HL-60 (cell line): ENCODE results near the gene ATG12.

Source experiments
- DNase-seq, 2 experiments: peaks; one replicate each; pipeline ENCODE4 v3.0.0-alpha.2; 2010 to 2020; ENCODE audit warnings: low read depth in 1 of 2, low spot score in 1 of 2
- H3K27ac ChIP-seq: fragments of 250-450 bp; sonication (Bioruptor Pico); replicated peaks from 2 replicates; pipeline ENCODE4 v1.5.1; 2020; ENCODE audit warnings: mild to moderate bottlenecking, moderate library complexity
- H3K27me3 ChIP-seq: fragments of 250-450 bp; sonication (Bioruptor Pico); 2 replicates; pipeline ENCODE4 v1.5.1; 2021; ENCODE audit warnings: mild to moderate bottlenecking, moderate library complexity; ENCODE audit not compliant: insufficient read depth, poor library complexity, severe bottlenecking
- H3K4me3 ChIP-seq: replicated peaks from 2 replicates; pipeline ENCODE4 v1.5.1; 2011; ENCODE audit warnings: mild to moderate bottlenecking, control low read depth, low read length; ENCODE audit not compliant: insufficient read depth
- GABPA ChIP-seq: IDR thresholded peaks from 2 replicates; pipeline ENCODE4 v1.6.1; 2012; ENCODE audit warnings: low read depth
- POLR2AphosphoS5 ChIP-seq: IDR thresholded peaks from 2 replicates; pipeline ENCODE4 v1.6.1; 2012; ENCODE audit warnings: low read depth
- SPI1 ChIP-seq: IDR thresholded peaks from 2 replicates; pipeline ENCODE4 v1.6.1; 2012; ENCODE audit warnings: low read depth, mild to moderate bottlenecking, borderline replicate concordance
- TF ChIP-seq, protein P1 (sequence below): IDR thresholded peaks from one replicate; pipeline ENCODE4 v1.5.1; 2011; ENCODE audit warnings: low read length, control low read depth, inconsistent platforms; ENCODE audit not compliant: insufficient read depth
- TF ChIP-seq, protein P2 (sequence below): IDR thresholded peaks from 2 replicates; pipeline ENCODE4 v1.6.1; 2012; ENCODE audit warnings: low read depth; ENCODE audit not compliant: insufficient replicate concordance

ATG12 gene

DNA sequence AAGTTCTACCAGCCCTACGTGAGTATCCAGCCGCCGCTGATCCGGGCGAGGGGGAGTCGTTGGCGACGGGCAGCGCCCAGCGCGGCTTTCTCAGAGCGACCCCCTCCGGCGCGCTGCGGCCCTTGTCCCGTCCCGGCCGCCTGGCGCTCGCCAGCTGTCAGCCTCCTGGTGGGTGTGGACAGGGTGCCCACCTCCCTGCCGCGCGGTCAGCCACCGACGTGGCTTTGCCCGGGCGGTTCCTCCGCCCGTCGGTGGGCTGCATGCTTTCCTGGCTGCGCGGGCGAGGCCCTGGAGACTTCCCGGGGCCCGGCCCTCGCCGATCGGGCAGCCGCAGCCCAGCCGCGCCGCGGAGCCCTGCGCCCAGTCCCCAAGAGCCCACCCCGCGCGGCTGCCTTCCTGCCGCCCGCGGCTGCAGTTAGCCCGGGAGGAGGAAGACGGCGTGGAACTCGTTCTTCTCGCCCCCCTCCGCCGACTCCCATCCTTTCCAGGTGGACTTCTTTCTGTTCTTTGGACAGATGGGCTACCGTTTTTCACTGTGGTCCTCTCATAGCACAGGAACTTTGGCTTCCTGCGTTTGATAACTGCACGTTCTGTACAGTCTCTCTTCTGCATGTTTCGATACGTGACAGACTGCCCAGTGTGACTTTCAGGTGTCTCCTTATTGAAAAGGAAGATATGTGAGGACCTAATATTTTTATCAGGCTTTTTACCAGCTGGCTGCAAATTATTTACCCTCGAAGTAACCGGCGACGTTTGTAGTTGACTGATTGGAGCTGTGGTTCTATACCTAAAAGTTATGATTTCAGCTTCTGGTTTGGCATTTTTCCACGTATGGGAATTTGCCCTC is 947 bp upstream of the ATG12 start:
- peak overlapping the region; percentile 71 for H3K4me3 ChIP-seq
- H3K27ac ChIP-seq, result peak overlapping the region; percentile 98
- DNase-seq, result peak in 1 of 2 experiments; percentile 13
- TF ChIP-seq, protein P1, sequence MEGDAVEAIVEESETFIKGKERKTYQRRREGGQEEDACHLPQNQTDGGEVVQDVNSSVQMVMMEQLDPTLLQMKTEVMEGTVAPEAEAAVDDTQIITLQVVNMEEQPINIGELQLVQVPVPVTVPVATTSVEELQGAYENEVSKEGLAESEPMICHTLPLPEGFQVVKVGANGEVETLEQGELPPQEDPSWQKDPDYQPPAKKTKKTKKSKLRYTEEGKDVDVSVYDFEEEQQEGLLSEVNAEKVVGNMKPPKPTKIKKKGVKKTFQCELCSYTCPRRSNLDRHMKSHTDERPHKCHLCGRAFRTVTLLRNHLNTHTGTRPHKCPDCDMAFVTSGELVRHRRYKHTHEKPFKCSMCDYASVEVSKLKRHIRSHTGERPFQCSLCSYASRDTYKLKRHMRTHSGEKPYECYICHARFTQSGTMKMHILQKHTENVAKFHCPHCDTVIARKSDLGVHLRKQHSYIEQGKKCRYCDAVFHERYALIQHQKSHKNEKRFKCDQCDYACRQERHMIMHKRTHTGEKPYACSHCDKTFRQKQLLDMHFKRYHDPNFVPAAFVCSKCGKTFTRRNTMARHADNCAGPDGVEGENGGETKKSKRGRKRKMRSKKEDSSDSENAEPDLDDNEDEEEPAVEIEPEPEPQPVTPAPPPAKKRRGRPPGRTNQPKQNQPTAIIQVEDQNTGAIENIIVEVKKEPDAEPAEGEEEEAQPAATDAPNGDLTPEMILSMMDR, result no peak
- no peak for TF ChIP-seq POLR2AphosphoS5
- TF ChIP-seq, protein P2, sequence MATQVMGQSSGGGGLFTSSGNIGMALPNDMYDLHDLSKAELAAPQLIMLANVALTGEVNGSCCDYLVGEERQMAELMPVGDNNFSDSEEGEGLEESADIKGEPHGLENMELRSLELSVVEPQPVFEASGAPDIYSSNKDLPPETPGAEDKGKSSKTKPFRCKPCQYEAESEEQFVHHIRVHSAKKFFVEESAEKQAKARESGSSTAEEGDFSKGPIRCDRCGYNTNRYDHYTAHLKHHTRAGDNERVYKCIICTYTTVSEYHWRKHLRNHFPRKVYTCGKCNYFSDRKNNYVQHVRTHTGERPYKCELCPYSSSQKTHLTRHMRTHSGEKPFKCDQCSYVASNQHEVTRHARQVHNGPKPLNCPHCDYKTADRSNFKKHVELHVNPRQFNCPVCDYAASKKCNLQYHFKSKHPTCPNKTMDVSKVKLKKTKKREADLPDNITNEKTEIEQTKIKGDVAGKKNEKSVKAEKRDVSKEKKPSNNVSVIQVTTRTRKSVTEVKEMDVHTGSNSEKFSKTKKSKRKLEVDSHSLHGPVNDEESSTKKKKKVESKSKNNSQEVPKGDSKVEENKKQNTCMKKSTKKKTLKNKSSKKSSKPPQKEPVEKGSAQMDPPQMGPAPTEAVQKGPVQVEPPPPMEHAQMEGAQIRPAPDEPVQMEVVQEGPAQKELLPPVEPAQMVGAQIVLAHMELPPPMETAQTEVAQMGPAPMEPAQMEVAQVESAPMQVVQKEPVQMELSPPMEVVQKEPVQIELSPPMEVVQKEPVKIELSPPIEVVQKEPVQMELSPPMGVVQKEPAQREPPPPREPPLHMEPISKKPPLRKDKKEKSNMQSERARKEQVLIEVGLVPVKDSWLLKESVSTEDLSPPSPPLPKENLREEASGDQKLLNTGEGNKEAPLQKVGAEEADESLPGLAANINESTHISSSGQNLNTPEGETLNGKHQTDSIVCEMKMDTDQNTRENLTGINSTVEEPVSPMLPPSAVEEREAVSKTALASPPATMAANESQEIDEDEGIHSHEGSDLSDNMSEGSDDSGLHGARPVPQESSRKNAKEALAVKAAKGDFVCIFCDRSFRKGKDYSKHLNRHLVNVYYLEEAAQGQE, result no peak
- TF ChIP-seq GABPA, result no peak
- TF ChIP-seq SPI1, result no peak
- H3K27me3 ChIP-seq, result no peaks in the 10 kb centered on the region

DNA sequence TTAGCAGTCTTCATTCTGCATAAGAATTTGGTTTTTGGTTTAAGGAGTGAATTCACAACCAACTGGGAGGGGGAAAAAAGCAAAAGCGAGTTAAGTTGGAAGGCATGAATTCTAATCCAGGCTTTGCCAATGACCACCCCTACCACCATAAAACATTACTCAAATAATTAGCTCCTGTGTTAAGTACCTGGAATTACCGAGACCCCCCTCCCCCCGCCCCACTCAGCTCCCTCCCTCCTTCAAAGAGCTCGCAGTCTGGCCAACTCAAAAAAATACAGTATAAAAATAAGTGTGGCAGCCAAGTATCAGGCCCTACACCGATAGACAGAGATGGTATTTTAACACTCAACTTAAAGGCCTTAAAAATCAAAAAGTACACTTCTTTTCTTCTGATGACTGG is 492 bp downstream of the ATG12 start:
- Histone ChIP-seq H3K4me3 (peak overlapping the region; percentile 71), H3K27me3 (no peaks in the 10 kb centered on the region), H3K27ac (peak overlapping the region; percentile 98)
- TF ChIP-seq, protein P1, result no peak
- no peak for TF ChIP-seq POLR2AphosphoS5
- TF ChIP-seq SPI1, result no peak
- no peak for TF ChIP-seq GABPA
- TF ChIP-seq, protein P2, result no peak
- DNase-seq, result no peak

DNA sequence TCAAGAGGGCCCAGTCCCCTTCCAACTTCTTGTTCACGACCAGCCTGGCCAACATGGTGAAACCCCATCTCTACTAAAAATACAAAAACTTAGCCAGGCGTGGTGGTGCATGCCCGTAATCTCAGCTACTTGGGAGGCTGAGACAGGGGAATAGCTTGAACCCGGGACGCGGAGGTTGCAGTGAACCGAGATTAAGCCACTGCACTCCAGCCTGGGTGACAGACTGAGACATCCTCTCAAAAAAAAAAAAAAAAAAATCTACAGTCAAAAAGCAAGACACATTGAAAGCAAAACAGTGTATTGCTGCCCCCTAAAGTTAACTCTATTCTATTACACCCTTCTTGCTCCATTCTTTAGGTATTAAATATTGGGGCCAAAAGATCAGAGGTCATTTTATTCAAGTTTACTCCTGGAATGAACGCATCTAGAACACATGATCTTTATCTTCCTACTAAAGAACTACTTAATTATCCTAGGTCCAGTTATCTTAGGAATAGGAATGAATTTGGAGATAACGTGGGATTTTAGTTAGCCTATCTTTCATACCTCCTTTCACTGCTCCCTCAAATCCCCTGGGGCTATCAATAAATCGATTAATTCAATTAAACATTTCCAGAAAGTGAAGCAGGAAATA is 2.4 kb downstream of the ATG12 start:
- H3K27ac ChIP-seq, result no peak overlapping the region
- DNase-seq, result peak; percentile 4 to 33
- H3K4me3 ChIP-seq, result peak overlapping the region; percentile 71; the same call in 1 of the 2 replicates
- H3K27me3 ChIP-seq, result no peaks in the 10 kb centered on the region
- TF ChIP-seq GABPA (no peak), SPI1 (no peak), POLR2AphosphoS5 (no peak)
- TF ChIP-seq, protein P2, result no peak
- TF ChIP-seq, protein P1, result no peak
